ENCODE measurements around the gene XYLT1.
A peak's percentile ranks its signal among the peaks of the same experiment; 100 is the strongest.

XYLT1 gene

GRCh38 chr16:17359788-17360390, 110.9 kb downstream of the XYLT1 start:
- peak; percentile 27 to 34 for DNase-seq (ENCODE audit: low read depth in 2 of 2)

- DNase-seq (ENCODE audit: low read depth in 2 of 2) = no peak
These were observed 111.9 kb downstream of the XYLT1 start for GRCh38 chr16:17358846-17359245.

GRCh38 chr16:17358355-17358754, 112.4 kb downstream of the XYLT1 start:
- no peak for DNase-seq (ENCODE audit: low read depth in 2 of 2)

- DNase-seq (ENCODE audit: low read depth in 2 of 2) = no peak
These were observed 113.3 kb downstream of the XYLT1 start for GRCh38 chr16:17357307-17358062.

GRCh38 chr16:17356243-17356933, 114.4 kb downstream of the XYLT1 start:
- no peak for DNase-seq (ENCODE audit: low read depth in 2 of 2)

GRCh38 chr16:17354685-17355084, 116.1 kb downstream of the XYLT1 start:
- DNase-seq (ENCODE audit: low read depth in 2 of 2) = no peak

- DNase-seq (ENCODE audit: low read depth in 2 of 2) = no peak
These were observed 116.6 kb downstream of the XYLT1 start for GRCh38 chr16:17354141-17354601.

GRCh38 chr16:17353561-17353960, 117.2 kb downstream of the XYLT1 start:
- DNase-seq (ENCODE audit: low read depth in 2 of 2) = no peak

- no peak for DNase-seq (ENCODE audit: low read depth in 2 of 2)
These were observed 119.2 kb downstream of the XYLT1 start for GRCh38 chr16:17351441-17352035.

GRCh38 chr16:17350207-17350606, 120.6 kb downstream of the XYLT1 start:
- no peak for DNase-seq (ENCODE audit: low read depth in 2 of 2)

- DNase-seq (ENCODE audit: low read depth in 2 of 2) = no peak
These were observed 121.9 kb downstream of the XYLT1 start for GRCh38 chr16:17348826-17349225.

GRCh38 chr16:17348042-17348783, 122.5 kb downstream of the XYLT1 start:
- no peak for DNase-seq (ENCODE audit: low read depth in 2 of 2)

- DNase-seq (ENCODE audit: low read depth in 2 of 2) = no peak
These were observed 123.1 kb downstream of the XYLT1 start for GRCh38 chr16:17347624-17348023.

- DNase-seq (ENCODE audit: low read depth in 2 of 2) = no peak
These were observed 123.9 kb downstream of the XYLT1 start for GRCh38 chr16:17346621-17347569.

GRCh38 chr16:17345043-17345442, 125.7 kb downstream of the XYLT1 start:
- DNase-seq (ENCODE audit: low read depth in 2 of 2) = no peak

GRCh38 chr16:17343728-17344127, 127.0 kb downstream of the XYLT1 start:
- no peak for DNase-seq (ENCODE audit: low read depth in 2 of 2)

- no peak for DNase-seq (ENCODE audit: low read depth in 2 of 2)
These were observed 127.7 kb downstream of the XYLT1 start for GRCh38 chr16:17343028-17343427.

GRCh38 chr16:17342031-17342430, 128.7 kb downstream of the XYLT1 start:
- DNase-seq (ENCODE audit: low read depth in 2 of 2) = no peak

GRCh38 chr16:17340804-17341203, 130.0 kb downstream of the XYLT1 start:
- no peak for DNase-seq (ENCODE audit: low read depth in 2 of 2)

- no peak for DNase-seq (ENCODE audit: low read depth in 2 of 2)
These were observed 130.8 kb downstream of the XYLT1 start for GRCh38 chr16:17339764-17340541.

Measured in stimulated activated CD4-positive, alpha-beta T cell treated with anti-CD3 and anti-CD28 coated beads, Interleukin-1b, Interleukin-23, amount 100 ng/mL, for 4 hours (primary cell).